ENCODE data around the gene IGFBP2.

GRCh38 chr2:216657086-216657855 is 24.1 kb downstream of the IGFBP2 start:
- TF ChIP-seq CTCF (optimal IDR thresholded peaks at IDR 0.05 in 1 of 3, IDR thresholded peaks at IDR 0.05 in 1 of 3, conservative IDR thresholded peaks at IDR 0.05 in 1 of 3; ENCODE audit: extremely low read depth in 1 of 3, insufficient read depth in 2 of 3, low read length in 3 of 3) (no peak), EZH2 (IDR thresholded peaks at IDR 0.05; ENCODE audit: low read length) (no peak)

Data from keratinocyte (primary cell).